Stimulated activated CD8-positive, alpha-beta memory T cell treated with anti-CD3 and anti-CD28 coated beads, Interleukin-12 subunit alpha, Interleukin-12 subunit beta, amount 100 ng/mL, for 24 hours (primary cell): ENCODE data around the gene CFAP65.

Source experiments
- DNase-seq: peaks from one replicate; pipeline ENCODE4 v3.0.0-alpha.2; 2020; ENCODE audit errors: extremely low read depth

The CFAP65 gene, protein sequence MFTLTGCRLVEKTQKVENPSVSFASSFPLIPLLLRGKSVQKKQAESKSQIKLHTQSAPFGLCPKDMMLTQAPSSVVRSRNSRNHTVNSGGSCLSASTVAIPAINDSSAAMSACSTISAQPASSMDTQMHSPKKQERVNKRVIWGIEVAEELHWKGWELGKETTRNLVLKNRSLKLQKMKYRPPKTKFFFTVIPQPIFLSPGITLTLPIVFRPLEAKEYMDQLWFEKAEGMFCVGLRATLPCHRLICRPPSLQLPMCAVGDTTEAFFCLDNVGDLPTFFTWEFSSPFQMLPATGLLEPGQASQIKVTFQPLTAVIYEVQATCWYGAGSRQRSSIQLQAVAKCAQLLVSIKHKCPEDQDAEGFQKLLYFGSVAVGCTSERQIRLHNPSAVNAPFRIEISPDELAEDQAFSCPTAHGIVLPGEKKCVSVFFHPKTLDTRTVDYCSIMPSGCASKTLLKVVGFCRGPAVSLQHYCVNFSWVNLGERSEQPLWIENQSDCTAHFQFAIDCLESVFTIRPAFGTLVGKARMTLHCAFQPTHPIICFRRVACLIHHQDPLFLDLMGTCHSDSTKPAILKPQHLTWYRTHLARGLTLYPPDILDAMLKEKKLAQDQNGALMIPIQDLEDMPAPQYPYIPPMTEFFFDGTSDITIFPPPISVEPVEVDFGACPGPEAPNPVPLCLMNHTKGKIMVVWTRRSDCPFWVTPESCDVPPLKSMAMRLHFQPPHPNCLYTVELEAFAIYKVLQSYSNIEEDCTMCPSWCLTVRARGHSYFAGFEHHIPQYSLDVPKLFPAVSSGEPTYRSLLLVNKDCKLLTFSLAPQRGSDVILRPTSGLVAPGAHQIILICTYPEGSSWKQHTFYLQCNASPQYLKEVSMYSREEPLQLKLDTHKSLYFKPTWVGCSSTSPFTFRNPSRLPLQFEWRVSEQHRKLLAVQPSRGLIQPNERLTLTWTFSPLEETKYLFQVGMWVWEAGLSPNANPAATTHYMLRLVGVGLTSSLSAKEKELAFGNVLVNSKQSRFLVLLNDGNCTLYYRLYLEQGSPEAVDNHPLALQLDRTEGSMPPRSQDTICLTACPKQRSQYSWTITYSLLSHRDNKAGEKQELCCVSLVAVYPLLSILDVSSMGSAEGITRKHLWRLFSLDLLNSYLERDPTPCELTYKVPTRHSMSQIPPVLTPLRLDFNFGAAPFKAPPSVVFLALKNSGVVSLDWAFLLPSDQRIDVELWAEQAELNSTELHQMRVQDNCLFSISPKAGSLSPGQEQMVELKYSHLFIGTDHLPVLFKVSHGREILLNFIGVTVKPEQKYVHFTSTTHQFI (N-terminal part only)

GRCh38 chr2:219041252-219041651 is at the start of gene CFAP65:
TSS of gene CFAP65 (minus strand) at chr2:219041516. CDS start at chr2:219039048, 2,468 bp downstream.
- no peak for DNase-seq

GRCh38 chr2:219090436-219091299 is 49.4 kb upstream of the CFAP65 start:
- no peak for DNase-seq

- no peak for DNase-seq
These were observed 48.0 kb upstream of the CFAP65 start for GRCh38 chr2:219089330-219089729.

- DNase-seq = no peak
These were observed 46.5 kb upstream of the CFAP65 start for GRCh38 chr2:219087848-219088247.

DNA sequence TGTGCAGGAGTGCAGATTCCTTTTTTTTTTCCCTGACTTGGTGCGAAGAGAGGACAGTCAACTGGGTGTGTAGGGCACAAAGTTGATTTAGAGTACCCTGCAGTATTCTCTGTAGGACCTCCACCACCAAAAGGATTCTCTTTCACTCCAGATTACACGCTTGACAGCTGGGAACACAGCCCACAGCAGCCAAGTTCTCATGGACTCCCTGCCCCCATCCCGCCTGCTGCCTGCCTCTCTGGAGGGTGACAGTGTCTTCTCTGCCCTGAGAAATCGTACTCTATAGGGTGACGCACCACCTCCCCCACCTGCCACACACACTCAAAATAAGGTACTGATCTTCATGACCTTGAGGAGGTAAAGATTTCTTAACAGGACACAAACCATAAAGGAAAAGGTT is 46.0 kb upstream of the CFAP65 start:
- DNase-seq = no peak

- DNase-seq = no peak
These were observed 44.9 kb upstream of the CFAP65 start for GRCh38 chr2:219086196-219086595.

DNA sequence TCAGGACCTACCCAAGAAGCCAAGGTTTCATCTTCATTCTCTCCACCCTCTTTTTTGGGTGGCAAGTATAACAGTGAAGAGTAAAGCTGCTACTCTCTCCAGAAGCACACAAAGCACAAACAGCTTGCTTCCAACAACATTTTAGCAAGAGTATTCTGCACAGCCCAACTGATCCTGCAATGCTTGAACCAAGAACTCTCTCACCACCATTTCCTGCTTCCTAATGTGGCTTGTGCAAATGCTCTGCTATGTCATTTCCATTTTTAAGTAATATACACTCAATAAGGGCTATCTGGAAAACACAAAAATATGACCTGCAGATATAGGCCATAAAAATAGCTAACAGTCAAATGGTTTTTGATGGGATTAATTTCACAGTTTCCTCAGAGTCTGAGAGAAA is 43.5 kb upstream of the CFAP65 start:
- DNase-seq = no peak

DNA sequence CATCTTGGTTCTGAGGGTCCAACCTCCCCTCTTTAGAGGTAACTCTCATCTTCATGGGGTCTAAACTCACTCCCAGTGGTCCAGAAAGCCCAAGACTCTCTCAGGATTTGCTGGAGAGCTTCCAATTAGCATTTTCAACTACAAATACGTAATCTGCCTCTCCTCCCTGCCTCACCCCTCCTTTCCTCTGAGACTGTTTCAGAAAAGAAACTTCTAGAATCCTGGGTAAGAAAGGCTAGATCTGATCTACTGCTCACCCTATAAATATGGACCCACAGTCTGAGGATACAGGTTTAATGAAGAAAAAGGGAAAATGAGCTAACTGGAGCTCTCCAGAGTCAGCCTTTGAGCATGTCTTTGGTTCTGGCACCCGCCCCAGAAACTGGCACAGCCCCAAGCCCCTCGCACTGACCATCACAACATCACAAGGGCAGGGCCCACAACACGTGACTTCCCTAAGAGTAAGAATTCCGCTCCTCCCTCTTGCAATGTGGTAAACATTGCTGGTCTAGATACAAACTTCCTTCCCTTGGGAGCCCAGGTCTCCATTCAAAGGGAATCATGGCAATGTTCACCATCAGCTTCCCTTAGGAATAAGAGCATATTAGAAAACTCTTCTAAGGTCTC is 41.1 kb upstream of the CFAP65 start:
- DNase-seq = no peak

DNA sequence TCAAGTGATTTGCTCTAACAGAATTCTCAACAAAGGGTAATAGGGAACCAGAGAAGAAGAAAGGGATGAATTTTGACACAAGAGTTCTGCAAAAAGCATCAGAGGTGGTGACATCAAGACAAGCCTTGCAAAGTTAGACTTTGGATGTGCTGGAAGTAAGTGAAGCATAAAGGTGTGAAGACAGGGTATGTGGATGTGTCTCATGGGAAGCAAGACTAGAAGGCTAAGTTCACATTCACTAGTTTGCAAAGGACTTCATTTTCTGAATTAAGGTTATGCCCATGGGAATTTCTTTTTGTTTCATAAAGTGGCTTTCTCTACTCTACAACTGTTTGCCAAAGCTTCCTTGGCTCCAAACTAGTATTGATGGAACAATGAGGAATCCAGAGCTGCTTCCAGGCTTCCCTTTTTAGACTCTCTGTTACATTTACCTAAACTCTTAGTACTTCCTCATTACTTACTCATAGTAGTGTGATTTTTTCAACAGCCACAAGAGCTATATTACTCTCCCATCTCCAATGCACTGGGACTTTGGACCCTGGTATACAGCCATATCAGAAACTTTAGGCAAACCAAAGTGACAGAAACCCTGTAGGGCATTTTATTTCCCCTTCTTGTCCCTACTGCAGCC is 40.5 kb upstream of the CFAP65 start:
- DNase-seq = no peak

DNA sequence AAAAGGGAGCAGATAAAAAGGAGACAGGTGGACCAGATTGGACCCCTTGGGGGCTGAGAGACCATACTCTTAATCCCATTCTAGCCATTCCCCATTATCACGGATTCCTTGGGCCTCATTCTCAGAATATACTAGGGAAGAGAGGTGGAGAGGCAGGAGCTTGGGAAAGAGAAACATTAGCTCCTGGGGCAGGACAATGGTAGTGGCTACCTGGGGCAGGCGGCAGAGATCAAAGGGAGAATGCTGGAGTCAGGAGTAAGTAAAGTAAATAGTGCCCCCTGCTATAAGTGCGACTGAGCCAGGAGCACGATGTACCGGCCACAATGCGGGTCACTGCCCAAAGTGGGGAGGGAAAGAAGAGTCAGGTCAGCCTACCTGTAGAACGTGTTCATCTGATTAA is 39.8 kb upstream of the CFAP65 start:
- DNase-seq = no peak

GRCh38 chr2:219079417-219079816 is 38.1 kb upstream of the CFAP65 start:
- no peak for DNase-seq

DNA sequence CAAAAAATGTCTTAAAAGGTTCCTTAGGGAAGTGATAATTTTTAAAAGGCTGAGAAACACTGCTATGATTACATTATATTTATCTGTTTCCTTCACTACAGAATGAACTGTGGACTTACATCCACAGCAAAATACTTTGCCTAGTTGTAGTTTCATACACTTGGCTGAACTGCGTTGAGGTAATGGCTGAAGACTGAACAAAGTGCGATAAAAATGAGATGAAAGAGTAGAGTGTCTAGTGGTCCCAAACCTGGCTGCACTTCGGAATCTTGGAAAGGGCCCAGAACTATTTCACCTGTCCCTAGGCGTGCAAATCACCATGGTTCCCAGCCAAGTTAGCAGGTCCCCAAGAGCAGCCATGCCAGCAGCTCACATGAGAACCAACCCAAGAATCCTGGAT is 37.6 kb upstream of the CFAP65 start:
- no peak for DNase-seq

GRCh38 chr2:219078126-219078525 is 36.8 kb upstream of the CFAP65 start:
- DNase-seq = no peak

- DNase-seq = no peak
These were observed 34.9 kb upstream of the CFAP65 start for GRCh38 chr2:219076253-219076652.

GRCh38 chr2:219073413-219074129 is 32.3 kb upstream of the CFAP65 start:
- no peak for DNase-seq

- no peak for DNase-seq
These were observed 31.5 kb upstream of the CFAP65 start for GRCh38 chr2:219072741-219073250.

DNA sequence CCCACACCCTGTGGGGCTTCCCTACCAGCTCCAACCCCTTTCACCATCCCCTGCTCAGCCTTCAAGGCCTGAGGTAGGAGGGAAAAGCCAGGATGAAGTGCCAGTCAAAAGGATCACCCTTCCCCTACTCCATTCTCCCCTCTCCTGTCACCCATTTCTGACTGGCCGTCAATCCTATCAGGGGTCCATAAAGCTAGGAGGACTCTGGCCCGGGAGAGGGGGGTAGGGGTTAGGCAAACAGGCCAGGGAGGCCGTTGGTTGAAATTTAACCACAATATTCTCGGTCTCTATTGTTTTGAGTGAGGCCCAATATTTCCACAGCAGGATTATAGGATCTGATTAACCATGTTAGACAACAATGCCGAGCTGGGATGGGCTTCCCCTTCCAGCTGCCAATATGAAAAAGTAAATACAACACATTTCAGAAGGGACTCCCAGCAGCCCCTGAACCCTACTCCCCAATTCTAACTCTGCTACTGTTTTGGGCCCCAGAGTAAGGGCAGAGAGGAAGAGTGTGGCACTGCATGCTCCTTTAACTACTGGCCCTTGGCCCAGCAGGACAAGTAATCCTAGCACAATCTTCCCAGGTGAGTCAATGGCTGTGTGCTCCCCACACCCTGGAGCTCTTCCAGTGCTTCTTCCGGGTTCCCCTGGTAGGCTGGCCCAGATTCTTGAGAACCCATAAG is 30.0 kb upstream of the CFAP65 start:
- DNase-seq = no peak

GRCh38 chr2:219065484-219065883 is 24.2 kb upstream of the CFAP65 start:
- DNase-seq = no peak

- no peak for DNase-seq
These were observed 20.8 kb upstream of the CFAP65 start for GRCh38 chr2:219062081-219062480.
